K562 (cell line): ENCODE results near the gene GUK1. TPM values are rescaled to one million over a fixed set of nuclear protein-coding genes. Genes with fewer than 3 reads are reported as not detected.

Experiments
- ADNP ChIP-seq: fragments of 200-800 bp; sonication (Bioruptor generic); IDR thresholded peaks from 2 replicates; pipeline ENCODE4 v1.6.1; 2016; ENCODE audit warnings: missing genetic modification characterization, missing compliant biosample characterization
- CHAMP1 ChIP-seq: fragments of 450-650 bp; IDR thresholded peaks from 2 replicates; pipeline ENCODE4 v1.6.1; 2016; ENCODE audit warnings: mild to moderate bottlenecking
- COPS2 ChIP-seq: fragments of 450-650 bp; conservative IDR thresholded peaks from 2 replicates; pipeline ENCODE4 v1.6.1; 2016; ENCODE audit warnings: mild to moderate bottlenecking, moderate library complexity
- CREM ChIP-seq: IDR thresholded peaks from 2 replicates; pipeline ENCODE4 v1.6.1; 2014; ENCODE audit warnings: antibody characterized with exemption, low read depth
- EGR1 ChIP-seq: fragments of 450-650 bp; conservative IDR thresholded peaks from 2 replicates; pipeline ENCODE4 v1.6.1; 2017; ENCODE audit warnings: mild to moderate bottlenecking
- GTF2A2 ChIP-seq: IDR thresholded peaks from 2 replicates; pipeline ENCODE4 v1.6.1; 2016; ENCODE audit warnings: mild to moderate bottlenecking, missing genetic modification characterization, missing compliant biosample characterization
- MCM5 ChIP-seq: fragments of 450-650 bp; IDR thresholded peaks from 2 replicates; pipeline ENCODE4 v1.6.1; 2016; ENCODE audit warnings: low read depth
- POU5F1 ChIP-seq: fragments of 150-350 bp; IDR thresholded peaks from 2 replicates; pipeline ENCODE4 v1.6.1; 2014; ENCODE audit warnings: borderline replicate concordance, low read length, low read depth, mild to moderate bottlenecking; ENCODE audit not compliant: partially characterized antibody
- SMAD2 ChIP-seq: fragments of 150-350 bp; IDR thresholded peaks from 2 replicates; pipeline ENCODE4 v1.6.1; 2014; ENCODE audit warnings: low read depth, mild to moderate bottlenecking, low read length
- SMARCC2 ChIP-seq: fragments of 450-650 bp; IDR thresholded peaks from 2 replicates; pipeline ENCODE4 v1.6.1; 2017; ENCODE audit warnings: antibody characterized with exemption, moderate library complexity, mild to moderate bottlenecking, low read depth
- SRSF3 ChIP-seq: fragments of 200-400 bp; formaldehyde crosslinking; IDR thresholded peaks from 2 replicates; pipeline ENCODE4 v1.6.1; 2016; ENCODE audit warnings: mild to moderate bottlenecking, low read length, moderate library complexity; ENCODE audit not compliant: insufficient read depth
- TFE3 ChIP-seq: fragments of 450-650 bp; formaldehyde crosslinking; IDR thresholded peaks from 2 replicates; pipeline ENCODE4 v1.4.0; 2020; ENCODE audit warnings: mild to moderate bottlenecking, mixed read lengths
- TSC22D4 ChIP-seq: fragments of 450-650 bp; IDR thresholded peaks from 2 replicates; pipeline ENCODE4 v1.6.1; 2016; ENCODE audit warnings: missing genetic modification characterization, missing biosample characterization, control low read depth
- XRCC4 ChIP-seq: IDR thresholded peaks from one replicate; pipeline ENCODE4 v1.6.1; 2011; ENCODE audit not compliant: insufficient read depth, insufficient read length; ENCODE audit errors: extremely low read depth
- ZFP91 ChIP-seq: sonication (generic); formaldehyde crosslinking; IDR thresholded peaks from 2 replicates; pipeline ENCODE4 v1.8.0; 2022; ENCODE audit warnings: mild to moderate bottlenecking, missing genetic modification reagents
- ZFX ChIP-seq: sonication (generic); formaldehyde crosslinking; IDR thresholded peaks from 2 replicates; pipeline ENCODE4 v1.8.0; 2022; ENCODE audit warnings: mild to moderate bottlenecking, missing genetic modification reagents, moderate library complexity
- ZNF184 ChIP-seq: sonication (generic); formaldehyde crosslinking; IDR thresholded peaks from 2 replicates; pipeline ENCODE4 v1.5.0; 2020; ENCODE audit warnings: missing genetic modification reagents
- ZNF511 ChIP-seq: sonication (generic); formaldehyde crosslinking; IDR thresholded peaks from 2 replicates; pipeline ENCODE4 v1.8.0; 2022; ENCODE audit warnings: mild to moderate bottlenecking, missing genetic modification reagents
- polyA plus RNA-seq, 8 experiments: library from polyadenylated mRNA; depleted of rRNA in 4 of 8; stranded (reverse) in 5 of 8; unstranded in 3 of 8; fragments of >200 nt; fragmentation: Nextera tagmentation in 2 of 8; fragmentation: Illumina TruSeq in 1 of 8; extraction: Ambion mirVana in 2 of 8; extraction: Trizol in 1 of 8; gene quantifications; 2 replicates each; pipeline versions ENCODE4 v1.2.1 to v1.2.3, GENCODE V29; 2011 to 2014; ENCODE audit warnings: inconsistent platforms in 1 of 8, missing spikeins in 1 of 8
- total RNA-seq, 7 experiments: library from RNA; depleted of rRNA in 6 of 7; stranded (reverse); fragments of >200 nt in 6 of 7; fragmentation: Illumina TruSeq in 2 of 7; extraction: Trizol in 2 of 7; gene quantifications; 2 replicates each; pipeline versions ENCODE4 v1.2.1 to v1.2.3, GENCODE V29; 2011 to 2021; ENCODE audit warnings: low replicate concordance in 1 of 7
- TF ChIP-seq, protein P1 (sequence below), 2 experiments: fragments of 450-650 bp; conservative IDR thresholded peaks; 2 replicates each; pipeline ENCODE4 v1.6.1; 2017; ENCODE audit warnings: mild to moderate bottlenecking in 2 of 2, moderate library complexity in 2 of 2
- TF ChIP-seq, protein P2 (sequence below): sonication (generic); formaldehyde crosslinking; IDR thresholded peaks from 2 replicates; pipeline ENCODE4 v1.9.0; 2022; ENCODE audit warnings: mild to moderate bottlenecking, missing genetic modification reagents

Gene GUK1
- total and polyA plus RNA-seq, 9 of the 15 experiments (the other 6 are each of a cell fraction or from before 2014, with no cell fraction given) = 7.0 to 331 (median 132) TPM

DNA sequence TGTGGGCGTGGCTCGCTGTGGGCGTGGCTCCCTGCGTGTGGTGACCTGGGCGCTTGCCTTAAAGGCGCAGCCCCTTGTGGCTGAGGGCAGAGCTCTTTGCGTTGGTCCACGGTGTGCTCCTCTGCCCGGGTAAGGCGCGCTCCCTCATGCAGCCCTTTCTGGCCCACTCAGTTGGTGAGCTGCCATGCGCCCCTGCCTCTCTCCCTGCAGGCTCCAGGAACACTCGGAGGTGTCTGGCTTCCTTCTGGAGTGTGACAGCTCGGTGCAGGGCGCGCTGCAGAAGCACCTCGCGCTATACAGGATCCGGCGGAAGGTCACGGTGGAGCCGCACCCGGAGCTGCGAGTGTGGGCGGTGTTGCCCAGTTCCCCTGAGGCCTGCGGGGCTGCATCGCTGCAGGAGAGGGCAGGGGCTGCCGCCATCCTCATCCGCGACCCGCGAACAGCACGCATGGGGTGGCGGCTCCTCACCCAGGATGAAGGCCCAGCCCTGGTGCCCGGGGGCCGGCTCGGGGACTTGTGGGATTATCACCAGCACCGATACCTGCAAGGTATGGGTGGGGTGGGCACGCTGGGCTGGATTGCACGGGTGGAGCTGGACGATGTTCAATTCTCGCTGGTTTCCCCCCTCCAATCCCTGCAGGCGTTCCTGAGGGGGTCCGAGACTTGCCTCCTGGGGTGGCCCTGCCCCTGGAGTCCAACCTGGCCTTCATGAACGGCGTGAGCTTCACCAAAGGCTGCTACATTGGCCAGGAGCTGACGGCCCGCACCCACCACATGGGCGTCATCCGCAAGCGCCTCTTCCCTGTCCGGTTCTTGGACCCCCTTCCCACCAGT, 34.6 kb downstream of the GUK1 start (continued):
- TF ChIP-seq SMARCC2 = no peak
- no peak for TF ChIP-seq MCM5
- no peak for TF ChIP-seq COPS2
- TF ChIP-seq XRCC4 = no peak
- TF ChIP-seq TSC22D4 (tag) = no peak
- no peak for TF ChIP-seq CHAMP1
- TF ChIP-seq ZNF184 (CRISPR knock-in tag) = no peak
- TF ChIP-seq EGR1 = 0 out of 2 replicates have a peak, but pooled peaks have one; percentile 18
- TF ChIP-seq, protein P1, sequence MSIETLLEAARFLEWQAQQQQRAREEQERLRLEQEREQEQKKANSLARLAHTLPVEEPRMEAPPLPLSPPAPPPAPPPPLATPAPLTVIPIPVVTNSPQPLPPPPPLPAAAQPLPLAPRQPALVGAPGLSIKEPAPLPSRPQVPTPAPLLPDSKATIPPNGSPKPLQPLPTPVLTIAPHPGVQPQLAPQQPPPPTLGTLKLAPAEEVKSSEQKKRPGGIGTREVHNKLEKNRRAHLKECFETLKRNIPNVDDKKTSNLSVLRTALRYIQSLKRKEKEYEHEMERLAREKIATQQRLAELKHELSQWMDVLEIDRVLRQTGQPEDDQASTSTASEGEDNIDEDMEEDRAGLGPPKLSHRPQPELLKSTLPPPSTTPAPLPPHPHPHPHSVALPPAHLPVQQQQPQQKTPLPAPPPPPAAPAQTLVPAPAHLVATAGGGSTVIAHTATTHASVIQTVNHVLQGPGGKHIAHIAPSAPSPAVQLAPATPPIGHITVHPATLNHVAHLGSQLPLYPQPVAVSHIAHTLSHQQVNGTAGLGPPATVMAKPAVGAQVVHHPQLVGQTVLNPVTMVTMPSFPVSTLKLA (conservative IDR thresholded peaks at IDR 0.05) = peak in 1 of 2 experiments; percentile 57; a peak in 1 of 4 replicates
- no peak for TF ChIP-seq SRSF3
- TF ChIP-seq ADNP = no peak
- no peak for TF ChIP-seq SMAD2
- no peak for TF ChIP-seq ZFX (CRISPR knock-in tag)
- TF ChIP-seq, protein P2, sequence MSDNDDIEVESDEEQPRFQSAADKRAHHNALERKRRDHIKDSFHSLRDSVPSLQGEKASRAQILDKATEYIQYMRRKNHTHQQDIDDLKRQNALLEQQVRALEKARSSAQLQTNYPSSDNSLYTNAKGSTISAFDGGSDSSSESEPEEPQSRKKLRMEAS = peak; percentile 71; the same call in 1 of the 2 replicates
- no peak for TF ChIP-seq POU5F1
- no peak for TF ChIP-seq ZNF511 (CRISPR knock-in tag)
- TF ChIP-seq ZFP91 (CRISPR knock-in tag) = peak; percentile 98
- TF ChIP-seq CREM = peak; percentile 33; the same call in 1 of the 2 replicates
- TF ChIP-seq TFE3 (CRISPR knock-in tag) = no peak
- TF ChIP-seq GTF2A2 (tag) = no peak
